NCI-H526 treated with DMSO at 0.1 percent for 48 hours (cell line): ENCODE measurements around the gene TENM4.

Source experiments
- DNase-seq: peaks from one replicate; lab custom pipeline; 2025; lab: John Stamatoyannopoulos, UW

Gene TENM4

DNA sequence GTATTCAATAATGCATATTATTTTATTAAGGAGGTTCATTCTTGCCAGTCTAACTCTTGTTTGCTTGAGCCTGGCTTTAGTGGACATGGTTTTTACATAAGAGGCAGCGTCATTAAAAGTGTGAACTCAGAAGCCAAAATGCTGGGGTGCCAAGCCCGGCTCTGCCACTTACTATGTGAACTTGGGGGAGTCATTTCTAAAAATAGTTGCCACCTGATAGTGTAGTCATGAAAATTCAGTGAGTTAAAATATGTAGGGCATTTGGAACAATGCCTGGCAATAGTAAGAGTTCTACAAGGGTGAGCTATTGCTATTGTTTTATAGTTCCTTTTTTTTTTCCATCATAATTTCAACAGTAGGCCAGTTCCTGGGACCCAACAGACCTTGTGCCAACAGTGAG is 49.9 kb downstream of the TENM4 start:
- DNase-seq: no peak

DNA sequence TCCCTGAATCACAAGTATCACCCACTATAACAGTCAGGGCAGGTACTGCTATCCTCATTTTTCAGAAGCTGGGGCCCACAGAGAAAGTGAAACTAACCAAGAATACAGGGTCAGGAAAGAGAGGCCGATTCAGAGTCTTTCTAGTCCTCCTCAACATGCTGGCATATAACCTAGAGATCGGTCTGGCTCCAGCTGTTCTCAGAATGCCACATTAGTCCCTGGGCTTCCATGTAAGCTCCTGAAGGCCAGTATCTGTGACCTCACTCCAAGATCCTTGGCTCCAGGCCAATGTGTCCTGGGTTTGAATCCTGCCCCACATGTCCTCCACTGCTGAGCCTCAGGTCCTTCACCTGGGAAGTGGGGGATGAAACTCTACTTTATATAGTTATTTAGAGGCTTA is 50.4 kb downstream of the TENM4 start:
- DNase-seq: no peak

DNA sequence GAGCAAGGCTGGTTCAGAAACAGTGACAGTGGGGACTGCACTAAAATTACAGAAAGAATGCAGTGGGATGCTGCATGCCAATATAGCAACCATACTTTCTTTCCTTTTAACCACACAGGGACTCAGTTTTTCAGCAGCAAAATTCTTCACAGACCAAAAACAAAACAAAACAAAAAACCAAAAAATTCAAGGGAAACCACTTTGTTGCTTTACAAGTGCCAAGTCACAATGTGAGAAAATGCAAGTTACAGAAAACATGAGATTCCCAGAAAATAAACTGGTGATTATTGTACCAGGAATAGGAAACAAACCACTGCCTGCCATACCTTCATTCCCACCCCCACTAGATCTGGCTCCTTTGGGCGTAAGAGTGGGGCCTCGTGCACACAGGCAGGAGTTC is 52.6 kb downstream of the TENM4 start:
- DNase-seq: no peak

DNA sequence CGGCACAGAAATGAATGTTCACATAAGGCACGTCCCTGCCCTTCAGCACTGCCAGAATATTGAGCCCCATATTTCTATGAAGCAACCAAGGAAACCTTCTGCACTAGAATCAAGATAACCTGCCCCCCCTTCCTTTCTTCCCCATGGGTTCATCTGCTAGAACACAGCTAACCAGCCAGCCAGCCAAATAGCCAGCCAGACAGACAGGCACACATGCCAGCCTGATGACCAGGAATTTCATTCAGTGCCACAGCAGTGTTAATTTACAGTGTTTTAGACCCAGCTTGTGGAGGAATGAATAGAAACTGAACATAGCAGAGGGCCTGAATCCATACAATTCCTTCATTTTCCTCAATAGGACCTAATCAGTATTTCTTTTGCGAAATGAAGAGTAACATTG is 57.0 kb downstream of the TENM4 start:
- no peak for DNase-seq

DNA sequence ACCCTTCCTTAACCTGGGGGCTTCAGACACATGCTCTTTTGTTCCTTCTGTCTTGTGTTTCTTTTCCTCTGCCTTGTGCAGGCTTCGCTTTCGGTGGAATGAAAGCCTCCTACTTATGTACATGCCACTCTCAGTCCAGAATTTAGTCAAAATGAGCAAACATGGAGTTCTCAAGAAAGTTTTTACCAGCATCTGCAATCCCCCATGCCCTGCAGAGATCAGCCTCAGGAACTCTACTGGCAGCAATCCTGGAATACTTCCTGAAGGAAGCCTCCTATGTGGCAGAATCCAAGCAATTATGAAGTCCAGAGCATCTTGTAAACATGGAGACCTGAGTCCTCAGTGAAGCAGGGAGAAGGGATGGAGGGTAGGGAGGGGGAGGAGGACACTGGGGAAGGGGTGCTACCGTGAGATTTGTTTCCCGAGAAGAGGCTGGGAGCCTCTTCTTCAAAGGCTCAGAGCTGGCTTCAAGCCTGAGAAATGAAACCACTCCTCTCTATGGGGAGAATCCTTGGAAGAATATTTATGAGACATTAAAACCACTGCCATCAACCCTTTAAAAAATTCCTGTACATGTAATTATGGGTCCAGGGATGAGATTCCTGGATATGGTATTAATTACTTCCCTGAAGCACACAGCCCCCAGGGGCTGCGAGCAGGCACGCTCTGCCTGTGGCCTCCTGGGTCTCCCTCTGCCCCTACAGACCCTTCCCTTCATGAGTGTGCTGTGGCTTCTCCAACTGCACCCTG is 58.4 kb downstream of the TENM4 start:
- DNase-seq: no peak

DNA sequence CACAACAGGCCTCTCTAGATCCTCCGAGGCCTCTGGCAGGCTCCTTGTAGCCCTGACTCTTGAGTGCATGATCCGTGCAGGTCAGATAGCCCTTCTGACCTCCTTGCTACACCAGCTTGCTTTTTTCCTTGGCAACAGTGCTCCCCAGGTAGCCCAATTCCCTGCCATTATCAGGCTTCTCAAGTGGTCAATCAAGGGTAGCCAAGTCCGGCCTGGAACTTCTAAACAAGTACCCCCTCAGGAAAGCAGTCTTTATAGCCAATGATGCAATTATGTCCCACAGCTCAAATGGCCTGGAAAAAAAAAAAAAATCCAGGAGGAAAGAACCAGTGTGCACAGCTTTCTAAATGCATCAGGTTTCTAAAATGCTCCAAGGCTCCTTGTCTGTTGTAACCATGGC is 59.8 kb downstream of the TENM4 start:
- DNase-seq: no peak

DNA sequence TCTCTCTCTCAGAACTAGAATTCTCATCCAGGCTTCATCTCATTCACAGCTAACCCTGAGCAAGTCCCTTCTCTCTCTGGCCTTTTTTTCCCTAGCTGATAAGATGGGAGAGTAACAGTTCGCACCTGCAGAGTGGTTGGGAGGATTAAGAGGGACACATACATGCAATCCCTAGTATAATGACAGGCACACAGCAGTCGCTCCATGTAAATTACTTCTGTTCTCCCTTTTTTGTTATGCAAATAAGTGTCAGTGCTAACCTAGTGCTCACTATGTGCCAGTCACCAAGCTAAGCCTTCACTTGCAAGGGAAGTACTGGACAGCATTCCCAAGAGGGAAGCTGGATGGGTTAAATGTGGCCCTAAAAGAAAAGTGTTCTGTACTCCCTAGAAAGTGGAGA is 63.4 kb downstream of the TENM4 start:
- DNase-seq: peak; percentile 74

DNA sequence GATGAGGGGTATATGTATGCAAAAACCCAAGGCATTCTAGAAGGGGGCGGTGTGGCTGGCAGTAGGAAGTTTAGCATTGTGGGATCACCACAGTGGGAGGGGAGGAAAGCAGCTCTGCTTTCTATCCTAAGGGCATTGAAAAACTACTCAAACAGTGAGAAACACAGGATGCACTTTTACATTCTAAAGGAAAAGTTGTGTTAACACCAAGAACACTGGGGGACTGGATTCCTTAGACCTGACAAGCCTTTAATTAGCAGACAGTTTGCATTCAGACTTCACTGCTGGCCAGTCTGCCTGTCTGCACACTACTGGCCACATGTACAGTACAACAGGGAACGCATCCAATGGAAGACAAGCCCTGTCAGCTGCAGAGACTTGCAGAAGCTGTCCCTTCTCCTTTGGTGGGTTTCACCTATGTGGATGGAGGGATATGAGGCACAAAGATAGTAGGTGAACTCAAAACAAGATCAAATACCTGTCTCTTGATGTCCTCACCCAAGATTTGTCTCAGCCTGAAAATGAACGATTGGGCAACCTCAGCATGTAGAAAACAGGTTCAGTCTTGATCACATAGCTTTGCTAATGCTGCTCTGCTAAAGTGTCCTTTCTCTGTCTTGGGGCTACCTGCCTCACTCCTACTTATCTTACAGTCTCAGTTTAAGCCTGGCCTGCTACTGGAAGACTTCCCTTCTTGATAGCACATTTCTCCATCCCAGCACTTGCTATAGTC is 64.8 kb downstream of the TENM4 start:
- DNase-seq: no peak

DNA sequence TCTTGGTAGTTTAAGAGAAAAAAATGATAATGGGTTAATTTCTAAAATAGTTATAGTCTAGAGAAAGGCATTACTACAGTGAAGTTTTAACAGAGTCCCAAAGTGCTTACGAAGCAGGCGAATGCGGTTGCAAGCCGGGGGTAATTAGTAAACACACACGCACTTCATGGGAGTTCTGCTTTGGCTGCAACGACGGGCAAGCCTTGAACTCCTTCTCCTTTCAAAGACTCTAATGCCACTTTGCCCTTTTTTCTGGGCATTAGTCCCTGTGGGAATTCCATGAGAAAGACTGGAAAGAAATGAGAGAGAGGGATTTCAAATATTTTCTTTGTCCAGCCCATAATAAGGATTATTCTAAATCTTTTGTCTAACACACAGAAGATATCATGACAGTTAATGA is 66.1 kb downstream of the TENM4 start:
- no peak for DNase-seq

DNA sequence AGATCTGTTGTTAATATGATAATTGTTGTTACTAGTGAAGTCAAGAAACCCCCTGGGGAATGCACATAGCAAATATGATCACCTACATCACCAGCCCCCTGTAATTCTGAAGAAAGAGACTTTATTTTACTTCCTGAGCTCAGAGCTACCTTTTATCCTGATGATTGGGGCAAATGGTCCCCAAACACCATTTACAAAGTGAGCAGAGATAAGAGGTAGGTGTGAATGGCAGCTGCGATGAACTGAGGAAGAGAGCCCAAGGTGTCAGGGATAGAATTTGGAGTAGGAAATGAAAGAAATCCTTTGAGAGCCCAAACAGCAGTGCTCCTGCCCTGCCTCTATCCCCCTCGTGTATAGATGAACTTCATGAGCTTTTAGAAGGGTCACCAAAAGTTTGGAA is 69.1 kb downstream of the TENM4 start:
- no peak for DNase-seq

DNA sequence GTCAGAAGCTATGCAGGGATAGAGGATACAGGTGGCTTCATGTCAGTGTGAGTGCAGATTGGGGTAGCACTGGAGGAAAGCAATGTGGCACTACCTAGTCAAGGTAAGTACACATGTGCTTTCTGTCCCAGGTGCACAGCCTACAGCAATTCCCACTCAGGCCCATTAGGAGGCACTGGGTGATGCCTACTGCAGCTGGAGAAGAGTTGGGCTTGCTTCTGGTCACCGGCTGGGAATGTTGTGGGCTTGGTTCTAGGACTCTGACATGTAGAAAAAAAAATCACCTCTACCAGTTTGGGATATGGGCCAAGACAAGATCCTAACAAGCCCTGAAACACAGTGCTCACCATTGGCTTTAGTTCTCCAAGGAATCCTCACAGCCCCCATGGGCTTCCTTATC is 69.7 kb downstream of the TENM4 start:
- DNase-seq: no peak

DNA sequence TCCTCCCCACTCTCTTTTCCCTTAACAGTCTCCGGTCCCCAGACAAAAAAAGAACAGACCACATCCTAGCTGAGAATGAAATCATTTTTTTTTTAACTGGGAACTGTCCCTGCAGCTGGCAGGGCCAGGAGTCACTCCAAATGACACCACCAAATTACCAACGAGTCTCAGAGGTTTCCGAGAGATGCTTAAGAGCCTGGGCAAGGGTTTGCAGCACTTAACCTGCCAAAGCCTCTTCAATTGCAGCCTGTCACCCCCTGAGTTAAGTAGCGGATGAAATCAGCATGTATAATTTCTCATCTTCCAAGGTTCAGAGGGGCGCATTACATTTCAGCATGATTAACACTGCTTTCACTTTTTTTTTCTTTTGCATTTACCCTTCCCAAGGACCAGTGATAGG is 71.8 kb downstream of the TENM4 start:
- DNase-seq: no peak

DNA sequence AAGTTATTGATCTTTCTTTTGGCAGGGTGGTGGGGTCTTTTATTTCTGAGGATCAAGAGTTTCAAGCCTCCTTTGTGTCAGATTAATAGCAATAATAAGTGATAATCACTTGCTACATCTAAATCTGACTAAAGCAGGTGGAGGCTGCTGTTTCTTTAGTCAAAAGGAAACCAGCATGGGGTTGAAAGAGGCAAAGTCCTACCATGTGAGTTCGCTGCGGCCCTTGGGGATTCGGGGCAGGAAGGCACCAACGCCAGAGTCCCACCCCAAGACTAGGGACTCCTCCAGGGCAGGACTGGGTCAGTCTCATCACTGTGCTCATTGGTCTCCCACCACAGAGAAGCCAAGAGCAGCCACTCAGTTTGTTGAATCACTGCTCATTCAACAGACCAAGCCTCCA is 73.0 kb downstream of the TENM4 start:
- DNase-seq: no peak

DNA sequence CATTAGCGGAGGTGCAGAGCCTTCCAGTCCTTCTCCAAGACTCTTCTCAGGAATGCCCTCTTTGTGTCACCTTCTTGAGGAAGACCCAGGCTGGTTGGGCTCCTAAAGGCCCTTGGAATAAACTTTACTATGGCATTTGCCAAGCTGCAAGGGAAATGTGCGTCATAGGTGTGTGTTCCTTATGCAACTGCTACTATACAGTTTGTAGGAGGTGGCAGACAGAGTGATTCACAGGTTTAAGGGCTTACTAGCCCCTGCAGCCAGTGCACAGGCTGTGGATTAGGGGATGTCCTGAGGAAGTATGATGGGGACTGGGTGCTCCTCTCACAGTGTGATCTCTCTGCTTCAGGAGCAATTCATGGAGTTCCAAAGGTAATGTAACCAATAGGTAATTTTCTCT is 74.6 kb downstream of the TENM4 start:
- DNase-seq: no peak

DNA sequence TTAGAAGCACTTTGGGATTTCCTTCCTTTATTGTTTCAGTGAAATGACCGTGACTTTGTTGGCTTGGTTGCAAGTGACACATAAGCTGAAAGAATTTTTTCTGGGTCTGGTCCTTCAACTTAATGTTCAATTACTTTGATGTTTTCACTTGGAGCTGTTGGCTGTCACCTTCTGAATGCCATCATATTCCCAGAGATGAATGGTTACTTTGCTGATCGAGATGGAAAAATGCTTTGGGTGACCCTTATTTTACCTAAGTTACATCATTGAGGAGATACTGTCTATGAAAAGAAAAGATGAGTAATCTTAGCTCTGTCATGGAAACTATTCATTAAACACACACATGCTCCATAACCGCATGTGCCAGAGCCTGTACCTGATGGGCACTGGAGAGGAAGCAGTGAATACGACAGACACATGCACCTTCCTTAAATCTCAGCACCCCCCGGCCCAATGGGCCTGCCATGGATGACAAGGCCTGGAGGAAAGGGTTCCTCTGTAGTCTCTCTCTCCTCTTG is 76.9 kb downstream of the TENM4 start:
- no peak for DNase-seq

DNA sequence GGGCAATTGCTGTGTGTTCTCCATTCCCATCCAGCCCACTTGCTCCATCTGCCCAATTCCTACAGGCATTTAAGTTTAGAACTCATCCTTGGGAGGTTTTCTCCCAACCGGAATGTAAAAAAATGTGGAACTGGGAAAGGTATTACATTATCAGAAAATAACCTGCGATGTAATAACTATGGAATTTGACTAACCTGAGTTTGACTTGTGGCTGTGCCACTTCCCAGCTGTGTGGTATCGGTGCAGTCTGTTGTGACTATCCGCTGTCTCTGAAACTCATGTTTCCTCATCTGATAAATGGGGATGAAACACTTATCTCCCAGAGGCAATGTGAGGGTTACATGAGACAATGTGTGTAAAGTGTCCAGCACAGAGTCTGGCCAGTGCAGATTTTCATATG is 77.6 kb downstream of the TENM4 start:
- no peak for DNase-seq

DNA sequence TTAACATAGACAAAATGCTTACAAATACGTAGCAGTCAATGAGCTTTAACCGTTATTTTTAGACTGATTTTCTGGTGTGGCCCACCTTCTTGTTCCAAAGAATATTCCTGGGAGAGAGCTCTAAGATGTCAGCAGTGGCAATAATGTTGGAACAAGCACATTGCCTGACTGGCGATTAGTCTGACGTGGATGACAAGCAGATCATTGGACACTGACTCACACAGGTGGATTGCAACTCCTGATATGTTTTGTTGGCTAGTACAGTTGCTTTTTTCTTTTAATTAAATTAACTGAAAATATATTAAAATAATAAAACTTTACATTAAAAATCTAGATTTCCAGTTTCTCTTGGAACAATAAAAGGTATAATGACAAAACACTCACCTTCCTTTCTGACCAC is 78.0 kb downstream of the TENM4 start:
- no peak for DNase-seq

DNA sequence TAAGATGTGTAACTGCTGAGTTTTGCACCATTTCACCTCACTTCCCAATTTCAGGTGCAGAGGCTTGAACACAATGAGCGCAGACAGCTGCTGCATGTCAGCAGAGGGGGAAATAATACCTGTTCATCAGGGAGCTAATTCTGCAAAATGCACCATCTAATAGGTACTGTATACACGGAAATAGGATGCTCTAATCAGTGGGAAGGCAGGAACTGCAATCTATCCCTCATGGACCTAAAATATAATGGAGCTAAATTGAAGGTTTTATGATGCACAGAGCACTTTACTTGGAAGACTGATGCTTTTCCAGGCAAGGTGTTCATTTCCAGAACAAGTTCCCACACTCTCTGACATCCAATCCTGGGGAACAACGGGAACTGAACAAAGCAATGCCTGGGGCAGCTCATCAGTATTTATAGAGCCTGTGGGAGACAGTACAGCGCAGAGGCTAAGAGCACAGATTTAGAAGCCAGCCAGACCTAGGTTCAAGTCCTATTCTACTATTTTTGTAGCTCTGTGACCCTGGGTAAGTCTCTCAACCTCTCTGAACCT is 78.5 kb downstream of the TENM4 start:
- DNase-seq: no peak

DNA sequence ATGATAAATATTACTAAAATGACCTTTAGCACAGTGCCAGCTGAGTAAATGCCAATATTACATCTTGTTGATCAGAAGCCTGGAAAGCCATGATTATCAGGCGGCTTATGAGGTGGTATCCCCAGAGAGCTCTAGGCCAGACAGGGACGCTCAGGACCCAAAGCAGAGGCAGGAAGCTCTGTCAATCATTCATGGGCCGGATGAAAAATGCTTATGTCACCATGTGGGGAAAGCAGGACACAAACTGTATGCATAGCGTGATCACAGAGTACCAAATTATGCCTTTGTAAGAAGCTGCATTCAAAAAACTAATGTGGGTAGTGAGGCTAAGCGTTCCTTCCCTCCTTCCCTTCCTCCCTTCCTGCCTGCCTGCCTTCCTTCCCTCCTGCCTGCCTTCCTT is 82.6 kb downstream of the TENM4 start:
- DNase-seq: no peak

DNA sequence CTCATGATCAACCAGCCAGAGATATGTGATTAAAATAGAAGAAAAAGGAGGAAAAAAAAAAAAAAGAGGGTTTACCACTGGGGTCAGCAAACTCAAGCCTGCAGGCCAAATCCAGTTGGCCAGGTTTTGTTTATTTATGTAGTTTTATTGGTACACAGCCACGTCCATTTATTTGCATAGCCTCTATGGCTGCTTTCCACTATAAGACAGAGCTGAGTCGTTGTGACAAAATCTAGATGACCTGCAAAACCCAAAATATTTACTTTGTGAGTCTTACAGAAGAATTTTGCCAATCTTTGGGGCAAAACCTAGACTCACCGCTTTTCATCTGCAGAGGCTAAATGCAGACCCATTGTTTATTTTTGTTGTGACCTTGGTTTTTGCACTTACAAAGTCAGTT is 87.1 kb downstream of the TENM4 start:
- DNase-seq: no peak

DNA sequence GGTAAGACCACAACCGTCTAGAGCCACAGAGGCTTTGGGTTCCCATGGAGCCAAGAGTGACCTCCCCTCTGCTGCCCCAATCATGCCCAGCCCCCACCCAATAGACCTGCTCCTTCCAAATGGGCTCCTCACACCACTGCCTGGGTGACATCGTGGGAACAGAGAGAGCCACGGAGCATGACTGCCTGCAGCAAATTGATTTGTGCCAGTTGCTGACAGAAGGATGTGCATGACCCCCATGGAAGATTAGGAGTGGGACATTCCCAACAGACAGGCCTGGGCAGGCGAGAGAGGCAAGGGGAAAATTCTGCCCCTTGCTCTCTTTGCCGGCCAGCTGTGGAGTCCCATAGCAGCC is 88.5 kb downstream of the TENM4 start:
- DNase-seq: no peak

DNA sequence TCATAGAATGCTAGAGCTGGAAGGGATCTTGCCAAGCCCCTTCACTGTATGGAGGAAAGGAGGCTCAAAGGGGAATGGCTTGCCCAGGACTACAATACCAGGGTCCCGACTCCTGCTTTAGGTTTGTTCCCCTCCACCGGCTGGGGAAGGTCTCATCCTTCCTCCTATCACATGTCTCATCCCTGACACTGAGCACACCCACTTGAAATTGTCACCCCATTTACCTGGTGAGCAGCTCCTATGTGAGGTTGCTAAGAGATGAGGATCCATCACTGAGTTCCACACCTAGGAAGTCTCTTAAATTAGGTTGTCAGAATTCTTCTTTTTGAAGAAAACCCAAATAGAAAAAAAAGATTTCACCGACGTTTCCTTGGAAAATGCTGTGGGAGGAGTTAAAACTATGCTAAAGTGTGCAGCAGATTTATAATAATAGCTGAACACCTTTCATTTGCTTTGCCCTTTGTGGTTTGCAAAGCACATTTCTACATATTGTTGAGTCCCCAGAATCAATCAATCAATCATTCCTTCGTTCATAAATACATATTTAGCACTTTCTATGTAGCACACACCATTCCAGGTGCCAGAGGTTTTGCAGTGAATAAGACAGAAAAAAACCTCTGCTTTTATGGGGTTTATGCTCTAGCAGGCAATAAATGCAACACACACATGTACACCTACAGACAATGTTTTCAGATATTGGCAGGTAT is 91.7 kb downstream of the TENM4 start:
- DNase-seq: no peak

DNA sequence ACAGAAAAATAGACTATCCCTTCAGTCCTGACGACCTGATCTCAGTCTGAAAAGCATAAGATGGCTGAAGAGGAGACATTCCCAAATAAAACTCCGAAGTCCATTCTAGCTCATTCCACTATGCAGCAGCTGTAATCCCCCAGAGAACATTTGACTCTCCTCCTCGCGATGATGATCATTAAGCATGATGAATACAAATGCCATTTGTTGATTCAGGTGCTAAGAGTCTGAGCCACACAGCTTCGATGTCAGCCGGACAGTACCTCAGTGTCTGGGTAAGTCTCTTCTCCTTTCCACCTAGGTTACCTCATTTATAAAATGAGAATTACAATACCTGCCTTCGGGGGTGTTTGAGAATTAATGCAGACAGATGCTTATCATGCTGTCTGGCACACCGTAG is 94.8 kb downstream of the TENM4 start:
- DNase-seq: peak; percentile 64
